Activated CD4-positive, alpha-beta T cell treated with anti-CD3 and anti-CD28 coated beads, Interleukin-2, amount 10 ng/mL, durations not matched to agents 24 days and 14 days (primary cell): Measurements from ENCODE around the gene TRMT2B. TPM values are rescaled to one million over a fixed set of nuclear protein-coding genes. Genes with fewer than 3 reads are reported as not detected.
"Not testable (repeated sequence)": the region's sequence is repeated elsewhere in the genome, so short reads cannot be mapped to it uniquely, and the experiment has no call there.

Experiments
- DNase-seq: peaks from one replicate; pipeline ENCODE4 v3.0.0; 2022
- H3K27ac Mint-ChIP-seq: one replicate; pipeline ENCODE4 v1.8.0; 2022; ENCODE audit warnings: mild to moderate bottlenecking, mixed read lengths
- H3K27me3 Mint-ChIP-seq: one replicate; pipeline ENCODE4 v1.8.0; 2022; ENCODE audit warnings: mixed read lengths
- H3K36me3 Mint-ChIP-seq: one replicate; pipeline ENCODE4 v1.8.0; 2022; ENCODE audit warnings: low read depth, mild to moderate bottlenecking, mixed read lengths
- H3K4me1 Mint-ChIP-seq: one replicate; pipeline ENCODE4 v1.8.0; 2021; ENCODE audit warnings: mixed read lengths
- H3K4me3 Mint-ChIP-seq: one replicate; pipeline ENCODE4 v1.8.0; 2022; ENCODE audit warnings: mild to moderate bottlenecking, moderate library complexity, mixed read lengths
- H3K9me3 Mint-ChIP-seq: one replicate; pipeline ENCODE4 v1.8.0; 2021; ENCODE audit warnings: mixed read lengths
- intact Hi-C: fragments of 100-400 bp; cut with micrococcal nuclease; formaldehyde crosslinking; loops from one replicate; pipeline ENCODE4 v1.15.1; 2023
- total RNA-seq: library from RNA; stranded (reverse); gene quantifications from 2 replicates; pipeline ENCODE4 v1.2.3, GENCODE V29; 2022

The TRMT2B gene
- total RNA-seq, 1 donor from 2014 or later, result 19.7 TPM

DNA sequence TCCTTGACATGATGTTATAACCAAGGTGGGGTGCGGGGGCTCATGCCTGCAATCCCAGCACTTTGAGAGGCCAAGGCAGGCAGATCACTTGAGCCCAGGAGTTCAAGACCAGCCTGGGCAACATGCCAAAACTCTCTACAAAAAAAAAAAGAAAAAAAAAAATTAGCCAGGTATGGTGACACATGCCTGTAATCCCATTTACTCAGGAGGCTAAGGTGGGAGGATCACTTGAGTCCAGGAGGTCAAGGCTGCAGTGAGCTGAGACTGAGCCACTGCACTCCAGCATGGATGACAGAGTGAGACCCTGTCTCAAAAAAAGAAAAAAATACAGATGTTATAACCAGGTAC, 70.4 kb downstream of the TRMT2B start:
- H3K27ac Mint-ChIP-seq, H3K9me3 Mint-ChIP-seq, H3K36me3 Mint-ChIP-seq, intact Hi-C loops, DNase-seq, H3K27me3 Mint-ChIP-seq, H3K4me3 Mint-ChIP-seq, H3K4me1 Mint-ChIP-seq: not testable (repeated sequence)

DNA sequence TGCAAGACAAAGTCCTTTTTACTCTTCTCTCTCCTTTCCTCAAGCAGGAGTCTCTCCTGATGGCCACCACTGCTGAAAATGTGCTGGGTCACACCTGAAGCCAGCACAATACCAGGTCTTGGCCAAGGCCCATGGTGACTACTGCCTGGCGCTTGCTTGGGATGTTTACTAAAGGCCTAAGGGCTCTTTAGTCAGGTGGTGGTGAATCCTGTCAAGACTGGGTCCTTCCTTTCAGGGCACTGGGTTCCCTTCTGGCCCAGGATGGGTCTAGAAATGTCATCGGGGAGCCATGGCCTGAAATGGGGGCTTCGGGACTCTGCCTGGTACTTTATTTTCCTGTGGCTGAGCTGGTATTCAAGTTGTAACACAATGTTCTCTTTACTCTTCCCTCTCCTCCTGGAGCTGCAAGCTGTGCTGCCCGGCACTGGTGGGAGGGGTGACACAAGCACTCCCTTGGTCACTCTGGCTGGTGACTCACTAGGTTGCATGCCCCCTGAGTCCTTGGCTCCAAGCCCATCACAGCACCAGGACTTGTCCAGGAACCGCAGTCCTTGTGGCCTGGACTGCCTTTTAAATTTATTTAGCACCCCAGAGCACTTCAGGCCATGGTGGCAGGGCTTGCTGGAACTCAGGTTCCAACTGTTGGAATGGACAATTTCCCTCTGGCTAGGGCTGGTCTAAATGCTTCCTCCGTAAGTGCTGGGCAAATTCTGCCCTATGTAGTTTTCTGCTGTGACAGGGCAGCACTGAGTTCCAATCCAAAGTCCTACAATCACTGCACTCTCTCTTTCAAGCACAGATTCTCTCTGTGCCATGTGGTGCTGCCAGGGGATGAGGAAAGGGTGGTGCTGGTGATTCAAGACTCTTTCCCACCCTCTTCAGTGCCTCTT, 71.1 kb downstream of the TRMT2B start:
- Mint-ChIP-seq H3K27me3 (no peaks in the 10 kb centered on the region), H3K27ac (no peak overlapping the region), H3K4me3 (no peak overlapping the region), H3K36me3 (no peaks in the 10 kb centered on the region), H3K4me1 (no peaks in the 10 kb centered on the region), H3K9me3 (no peaks in the 10 kb centered on the region)
- intact Hi-C loops, result no loop called here
- no peak for DNase-seq

DNA sequence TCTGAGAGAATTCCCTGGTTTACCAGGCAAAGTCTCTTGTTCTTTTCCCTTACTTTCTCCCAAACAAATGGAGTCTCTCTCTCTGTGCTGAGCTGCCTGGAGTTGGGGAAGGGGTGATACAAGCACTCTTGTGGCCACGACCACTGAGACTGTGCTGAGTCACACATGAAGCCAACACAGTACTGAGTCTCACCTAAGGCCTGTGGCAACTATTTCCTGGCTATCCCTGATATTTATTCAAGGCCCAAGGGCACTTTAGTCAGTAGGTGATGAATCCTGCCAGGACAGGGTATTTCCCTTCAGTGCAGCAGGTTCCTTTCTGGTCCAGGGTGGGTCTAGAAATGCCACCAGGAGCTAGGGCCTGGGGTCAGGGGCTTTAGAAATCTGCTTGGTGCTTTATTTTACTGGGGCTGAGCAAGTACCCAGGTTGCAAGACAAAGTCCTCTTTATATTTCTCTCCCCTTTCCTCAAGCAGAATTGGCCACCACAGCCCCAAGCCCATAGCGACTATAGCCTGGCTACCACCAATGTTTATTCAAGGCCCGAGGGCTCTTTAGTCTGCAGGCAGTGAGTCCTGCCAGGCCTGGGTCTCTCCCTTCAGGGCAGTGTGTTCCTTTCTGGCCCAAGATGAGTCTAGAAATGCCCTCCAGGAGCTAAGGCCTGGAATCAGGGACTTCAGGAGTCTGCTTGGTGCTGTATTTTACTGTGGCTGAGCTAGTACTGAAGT, 71.9 kb downstream of the TRMT2B start:
- Mint-ChIP-seq H3K9me3 (no peaks in the 10 kb centered on the region), H3K4me1 (no peaks in the 10 kb centered on the region), H3K36me3 (no peaks in the 10 kb centered on the region), H3K4me3 (no peak overlapping the region), H3K27me3 (no peaks in the 10 kb centered on the region), H3K27ac (no peak overlapping the region)
- intact Hi-C loops, result no loop called here
- no peak for DNase-seq

DNA sequence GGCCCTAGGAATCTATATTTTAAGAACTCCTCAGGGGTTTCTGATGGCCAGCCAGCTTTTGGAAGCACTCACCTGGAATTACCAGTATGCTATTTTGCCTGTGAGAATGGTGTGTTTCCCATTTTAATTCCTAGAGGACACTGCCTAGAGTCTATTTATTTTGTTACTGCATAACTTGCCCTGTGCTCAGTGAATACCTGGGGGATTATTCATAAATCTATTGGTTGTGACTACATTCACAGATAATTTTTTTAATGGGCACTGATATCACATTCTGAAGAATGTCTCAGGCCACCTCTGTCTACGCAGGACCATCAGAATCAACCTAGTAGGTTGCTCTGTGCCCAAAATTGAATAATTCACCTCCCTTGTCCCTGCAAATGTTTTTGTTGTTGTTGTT, 75.7 kb downstream of the TRMT2B start:
- no peaks in the 10 kb centered on the region for H3K4me1 Mint-ChIP-seq
- DNase-seq, result no peak
- no peaks in the 10 kb centered on the region for H3K27me3 Mint-ChIP-seq
- H3K36me3 Mint-ChIP-seq, result no peaks in the 10 kb centered on the region
- no peaks in the 10 kb centered on the region for H3K9me3 Mint-ChIP-seq
- H3K27ac Mint-ChIP-seq, result no peak overlapping the region
- H3K4me3 Mint-ChIP-seq, result no peak overlapping the region
- intact Hi-C loops, result no loop called here

DNA sequence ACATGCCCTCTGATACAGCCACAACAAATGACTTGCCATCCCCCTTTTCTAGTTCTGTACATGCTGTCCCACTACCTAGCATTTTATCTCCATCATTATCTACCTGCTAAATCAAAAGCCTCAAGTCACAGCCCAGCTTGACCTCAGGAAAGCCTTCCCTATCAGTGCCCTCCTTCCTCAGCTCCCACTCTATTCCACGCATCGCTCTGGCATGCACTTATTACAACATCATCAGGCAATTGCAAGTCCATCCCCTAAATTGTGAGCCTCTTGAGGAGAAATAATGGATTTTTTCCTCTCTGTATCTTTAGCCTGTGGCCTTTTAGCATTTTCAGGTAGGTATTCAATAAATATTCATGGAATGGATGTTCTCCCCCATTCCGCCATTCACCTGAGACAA, 76.7 kb downstream of the TRMT2B start:
- no peak for DNase-seq
- Mint-ChIP-seq H3K36me3 (no peaks in the 10 kb centered on the region), H3K4me3 (no peak overlapping the region), H3K27me3 (no peaks in the 10 kb centered on the region), H3K27ac (no peak overlapping the region), H3K4me1 (no peaks in the 10 kb centered on the region), H3K9me3 (no peaks in the 10 kb centered on the region)
- intact Hi-C loops, result no loop called here

DNA sequence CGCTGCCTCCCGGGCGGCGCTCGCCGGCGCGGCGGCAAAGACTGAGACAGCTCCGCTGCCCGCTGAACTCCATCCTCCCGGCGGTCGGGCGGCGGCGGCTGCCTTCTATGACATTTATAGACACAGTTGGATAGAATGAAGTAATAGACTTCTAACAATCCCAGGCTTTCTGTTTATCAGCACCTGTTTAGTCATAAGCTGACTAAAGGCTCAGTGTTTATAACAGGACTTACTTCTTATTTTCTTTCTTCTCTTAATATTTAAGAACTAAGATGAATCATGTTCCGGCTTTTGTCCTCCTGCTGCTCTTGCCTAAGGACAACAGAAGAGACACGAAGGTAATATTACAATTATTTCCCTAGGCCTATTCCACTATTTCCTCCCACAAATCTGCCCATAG, 78.5 kb downstream of the TRMT2B start:
- intact Hi-C loops, result no loop called here
- H3K9me3 Mint-ChIP-seq, result no peaks in the 10 kb centered on the region

DNA sequence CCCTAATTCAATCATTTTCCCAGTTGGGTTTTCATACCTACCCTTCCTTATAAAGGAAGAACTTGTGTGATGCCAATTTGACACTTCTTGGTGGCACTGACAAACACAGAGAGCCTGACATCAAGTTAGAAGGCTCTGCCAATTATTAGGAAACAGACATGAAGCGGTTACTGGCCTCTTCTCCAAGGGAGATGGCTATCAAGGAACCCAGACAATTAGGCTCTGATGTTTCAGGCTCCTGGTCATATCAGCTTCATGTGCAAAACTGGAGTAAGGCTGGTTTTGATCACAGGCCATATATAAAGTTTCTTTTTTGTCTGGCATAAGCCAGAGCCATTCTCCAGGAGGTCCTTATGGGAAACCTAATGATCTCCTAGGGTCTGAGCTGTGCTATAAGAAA, 82.0 kb downstream of the TRMT2B start:
- Mint-ChIP-seq H3K27ac (no peak overlapping the region), H3K4me1 (no peaks in the 10 kb centered on the region), H3K36me3 (no peaks in the 10 kb centered on the region), H3K9me3 (no peaks in the 10 kb centered on the region), H3K4me3 (no peak overlapping the region), H3K27me3 (no peaks in the 10 kb centered on the region)
- intact Hi-C loops, result no loop called here
- no peak for DNase-seq

More for the DNA sequence above, 78.5 kb downstream of the TRMT2B start:
- no peaks in the 10 kb centered on the region for H3K36me3 Mint-ChIP-seq
- no peaks in the 10 kb centered on the region for H3K4me1 Mint-ChIP-seq
- no peak overlapping the region for H3K4me3 Mint-ChIP-seq
- no peak for DNase-seq
- no peaks in the 10 kb centered on the region for H3K27me3 Mint-ChIP-seq
- H3K27ac Mint-ChIP-seq, result no peak overlapping the region

DNA sequence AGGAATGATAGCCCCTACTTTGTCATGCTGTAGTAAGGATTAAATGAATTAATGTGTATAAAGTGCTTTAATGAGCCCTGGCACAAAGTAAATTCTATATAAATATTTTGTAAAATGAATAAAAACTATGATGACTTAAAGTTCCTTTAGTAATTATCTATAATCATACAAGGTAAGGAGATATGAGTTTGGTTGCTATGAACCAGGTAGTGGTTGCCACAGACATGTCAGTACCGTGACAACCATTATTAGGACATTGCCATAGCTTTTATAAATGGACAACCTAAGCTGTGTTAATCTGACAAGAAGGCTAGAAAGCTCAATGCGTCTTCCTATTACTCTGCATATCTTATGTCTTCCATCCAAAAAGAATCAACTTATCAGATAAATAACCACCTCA, 82.5 kb downstream of the TRMT2B start, which contains the start of gene ARL13A:
TSS of gene ARL13A (plus strand) at position 301 of the 400 bp plus-strand sequence. CDS start 3,982 bp downstream, outside the sequence.
- Mint-ChIP-seq H3K4me3 (no peak within 1 kb of the TSS), H3K9me3 (no peaks in the 10 kb centered on the region), H3K36me3 (no peaks in the 10 kb centered on the region), H3K4me1 (no peaks in the 10 kb centered on the region), H3K27ac (no peak within 1 kb of the TSS), H3K27me3 (no peaks in the 10 kb centered on the region)
- no peak for DNase-seq
- intact Hi-C loops, result no loop called here

DNA sequence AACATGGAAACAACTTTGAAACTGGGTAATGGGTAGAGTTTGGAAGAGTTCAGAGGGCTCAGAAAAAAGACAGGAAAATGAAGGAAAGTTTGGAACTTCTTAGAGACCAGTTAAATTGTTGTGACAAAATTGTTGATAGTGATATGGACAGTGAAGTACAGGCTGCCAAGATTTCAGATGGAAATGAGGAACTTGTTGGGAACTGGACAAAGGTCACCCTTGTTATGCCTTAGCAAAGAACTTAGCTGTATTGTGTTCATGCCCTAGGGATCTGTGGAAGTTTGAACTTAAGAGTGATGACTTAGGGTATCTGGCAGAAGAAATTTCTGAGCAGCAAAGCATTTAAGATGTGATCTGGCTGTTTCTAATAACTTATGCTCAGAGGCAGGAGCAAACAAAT, 87.5 kb downstream of the TRMT2B start:
- H3K27ac Mint-ChIP-seq, result no peak overlapping the region
- no peaks in the 10 kb centered on the region for H3K27me3 Mint-ChIP-seq
- DNase-seq, result no peak
- H3K9me3 Mint-ChIP-seq, result no peaks in the 10 kb centered on the region
- no peaks in the 10 kb centered on the region for H3K4me1 Mint-ChIP-seq
- H3K36me3 Mint-ChIP-seq, result no peaks in the 10 kb centered on the region
- intact Hi-C loops, result no loop called here
- no peak overlapping the region for H3K4me3 Mint-ChIP-seq

DNA sequence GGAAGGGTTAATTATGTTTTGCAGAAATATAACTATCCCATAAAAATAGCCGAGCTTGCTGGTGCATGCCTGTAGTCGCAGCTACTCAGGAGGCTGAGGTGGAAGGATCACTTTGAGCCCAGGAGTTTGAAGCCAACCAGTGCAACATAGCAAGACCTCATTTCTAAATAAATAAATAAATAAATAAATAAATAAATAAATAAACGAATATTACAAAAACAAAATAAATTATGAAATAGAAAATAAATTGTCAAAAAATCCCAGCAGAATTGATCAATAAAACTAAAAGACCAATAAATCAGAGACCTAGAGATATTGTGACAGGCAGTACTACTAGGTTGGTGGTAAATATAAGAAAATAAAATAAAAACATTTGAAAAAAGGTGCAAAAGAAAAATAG, 89.1 kb downstream of the TRMT2B start:
- no peaks in the 10 kb centered on the region for H3K9me3 Mint-ChIP-seq
- no peak overlapping the region for H3K4me3 Mint-ChIP-seq
- DNase-seq, result no peak
- intact Hi-C loops, result no loop called here
- H3K27me3 Mint-ChIP-seq, result no peaks in the 10 kb centered on the region
- H3K27ac Mint-ChIP-seq, result no peak overlapping the region
- no peaks in the 10 kb centered on the region for H3K4me1 Mint-ChIP-seq
- no peaks in the 10 kb centered on the region for H3K36me3 Mint-ChIP-seq

Other genes with a start within 250 kb of the TRMT2B start
- 71.4 and 73.6 TPM in 2 replicates for gene CSTF2, start 231.7 kb downstream of the TRMT2B start, total RNA-seq
- not detected in 2 replicates for gene NOX1, start 177.8 kb downstream of the TRMT2B start, total RNA-seq
- 0.12 and 0.23 TPM in 2 replicates for gene XKRX, start 123.2 kb downstream of the TRMT2B start, total RNA-seq
- gene ARL13A, start 82.4 kb downstream of the TRMT2B start, total RNA-seq, result not detected in 2 replicates
- not detected in 2 replicates for gene TMEM35A, start 26.8 kb upstream of the TRMT2B start, total RNA-seq
- gene CENPI, start 46.1 kb upstream of the TRMT2B start, total RNA-seq, result 14.9 and 19.4 TPM in 2 replicates
- 0.28 and 0.31 TPM in 2 replicates for gene DRP2, start 167.7 kb upstream of the TRMT2B start, total RNA-seq
- gene TAF7L, start 239.2 kb upstream of the TRMT2B start, total RNA-seq, result 0.19 TPM in 1 of 2 replicates, not detected in the other